Measurements from ENCODE around the gene ACTR10. TPM values are rescaled to one million over a fixed set of nuclear protein-coding genes. Genes with fewer than 3 reads are reported as not detected.
"Not testable (repeated sequence)": the region's sequence is repeated elsewhere in the genome, so short reads cannot be mapped to it uniquely, and the experiment has no call there.

The ACTR10 gene
- polyA plus RNA-seq, 6 donors from 2014 or later, result 66.2 to 117 (median 76.6) TPM

DNA sequence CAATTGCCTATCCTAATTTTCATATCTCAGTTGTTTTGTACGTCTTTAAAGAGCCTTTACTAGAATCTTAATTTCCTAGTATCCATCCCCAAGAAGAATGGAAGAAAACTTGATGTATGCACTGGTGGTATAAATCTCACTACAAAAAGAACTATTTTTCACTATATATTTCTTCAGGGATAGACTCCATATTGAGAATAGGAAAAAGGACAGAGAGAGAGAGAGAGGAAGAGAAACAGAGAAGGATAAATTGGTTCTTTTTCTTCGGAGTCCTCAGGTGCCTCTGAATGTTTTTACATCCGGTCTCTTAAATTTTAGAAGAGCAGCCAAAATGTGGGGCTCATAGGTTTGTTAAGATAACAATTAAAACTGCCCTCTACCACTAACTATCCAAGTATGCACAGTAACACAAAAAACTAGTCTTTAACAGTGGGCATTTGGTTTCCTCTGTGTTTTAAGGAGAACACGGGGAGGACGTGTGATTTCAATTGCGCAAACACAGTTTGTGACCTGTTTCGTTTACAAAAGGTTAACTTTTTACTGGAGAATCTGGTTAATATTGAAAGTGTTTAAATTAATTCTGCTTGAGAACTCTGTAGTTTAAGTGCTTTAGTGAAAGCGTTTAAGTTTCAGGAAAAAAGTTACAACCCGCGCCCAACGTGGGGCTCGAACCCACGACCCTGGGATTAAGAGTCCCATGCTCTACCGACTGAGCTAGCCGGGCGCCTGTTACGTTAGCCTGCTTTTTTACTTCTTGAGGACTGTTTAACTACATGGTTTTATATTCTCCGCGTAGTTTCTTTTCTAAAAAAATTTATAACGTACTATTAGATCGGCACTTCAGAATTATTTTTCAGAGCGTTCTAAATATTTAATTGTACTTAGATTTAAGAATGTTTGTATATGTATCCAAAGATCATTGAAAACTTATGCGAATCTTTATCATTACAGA, 39.6 kb downstream of the ACTR10 start:
- peak; percentile 25 to 27 for ATAC-seq (ENCODE audit: low read depth in 2 of 2)
- H3K4me1 Mint-ChIP-seq, result peaks cover 16 to 27% (median 19%) of the 10 kb centered on the region in 3 donors
- no peaks in the 10 kb centered on the region for H3K36me3 Mint-ChIP-seq
- H3K27me3 Mint-ChIP-seq, result peaks cover 0 to 4% (median 0%) of the 10 kb centered on the region in 3 donors
- DNase-seq, result peak; percentile 82
- peak overlapping the region in 1 of 6 donors; percentile 87 for H3K27ac Mint-ChIP-seq
- H3K9me3 Mint-ChIP-seq, result peaks cover 0 to 4% (median 0%) of the 10 kb centered on the region in 7 donors
- no peak overlapping the region for H3K4me3 Mint-ChIP-seq

DNA sequence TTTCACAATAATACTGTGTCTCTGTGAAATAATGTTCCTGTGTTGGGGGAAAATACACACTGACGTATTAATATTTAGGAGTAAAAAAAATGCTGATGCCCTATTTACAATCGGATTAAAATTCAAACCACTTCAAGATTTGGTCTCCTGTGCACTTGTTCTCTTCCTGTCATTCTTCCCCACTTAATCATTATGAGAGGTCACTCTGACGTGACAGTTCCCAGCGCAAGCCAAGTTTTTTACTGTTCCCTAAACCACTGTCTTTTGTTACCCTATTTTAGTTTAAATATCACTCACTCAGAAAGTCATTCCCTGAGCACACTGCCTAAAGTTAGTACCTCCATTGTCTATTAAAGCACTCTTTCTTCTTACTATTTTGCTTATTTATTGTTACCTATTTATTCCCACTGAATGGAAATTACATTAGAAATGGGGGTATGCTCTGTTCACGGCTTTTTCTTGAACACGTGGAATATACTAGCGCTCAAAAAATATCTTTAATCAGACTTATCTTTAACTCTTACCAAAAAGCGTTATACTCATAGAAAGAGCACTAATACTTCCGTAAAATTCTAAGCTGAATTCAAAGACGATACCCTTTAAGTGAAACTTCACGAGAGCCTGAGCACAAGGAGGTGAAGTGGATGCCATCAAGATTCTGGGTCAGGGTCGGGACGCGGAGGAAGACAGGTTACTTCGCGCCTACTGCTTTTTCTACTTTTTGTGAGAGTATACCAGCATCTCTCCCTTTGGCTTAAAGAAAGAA, 44.0 kb downstream of the ACTR10 start:
- no peak for DNase-seq

DNA sequence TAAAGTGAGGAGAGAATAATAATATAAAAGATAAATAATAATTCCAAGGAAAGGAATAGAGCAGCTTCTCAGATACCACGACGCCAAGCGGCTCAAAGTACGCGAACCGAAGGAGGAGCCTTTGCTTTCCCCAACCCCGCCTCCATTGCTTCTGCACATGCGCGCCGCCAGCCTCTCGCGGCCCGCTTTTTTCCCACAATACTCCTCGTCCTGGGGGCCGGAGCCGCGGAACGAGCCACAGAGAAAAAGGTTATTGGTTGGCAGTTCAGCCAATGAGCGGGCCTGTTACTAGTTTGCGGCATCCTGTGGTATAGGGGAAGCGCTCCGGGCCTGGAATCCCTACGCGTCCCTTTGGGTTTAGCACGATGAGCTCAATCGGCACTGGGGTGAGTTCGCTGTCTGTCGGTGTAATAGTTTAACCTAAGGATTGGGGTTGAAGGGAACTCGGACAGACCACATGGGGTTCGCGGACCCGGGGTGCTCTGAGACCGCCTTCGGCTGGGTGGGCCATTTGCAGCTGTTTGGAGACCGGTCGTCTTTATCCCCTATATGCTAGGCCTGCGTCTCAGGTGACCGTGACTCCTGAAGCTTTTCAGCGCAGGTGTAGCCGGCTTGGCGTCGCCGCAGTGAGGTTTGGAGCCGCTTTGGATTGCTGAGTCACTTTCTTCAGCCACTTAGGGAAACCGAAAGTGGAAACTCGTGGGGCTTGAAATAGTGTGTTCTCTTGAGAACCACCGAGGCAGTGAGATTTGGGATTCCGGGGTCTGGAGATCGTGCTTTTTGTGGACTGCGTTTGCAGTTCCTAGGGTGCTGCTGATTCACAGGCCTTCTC, 44.8 kb downstream of the ACTR10 start, which contains the start of gene PSMA3:
TSS of gene PSMA3 (plus strand) at position 288 of the 832 bp plus-strand sequence. CDS start at position 366, 78 bp downstream.
- Mint-ChIP-seq H3K9me3 (peaks cover 0 to 2% (median 0%) of the 10 kb centered on the region in 7 donors), H3K4me3 (peak within 1 kb of the TSS in 7 of 8 donors; percentile 97 to 100 (median 99)), H3K4me1 (peaks cover 30 to 49% (median 36%) of the 10 kb centered on the region in 3 donors), H3K27me3 (peaks cover 0 to 2% (median 0%) of the 10 kb centered on the region in 3 donors), H3K36me3 (no peaks in the 10 kb centered on the region), H3K27ac (peak within 1 kb of the TSS; percentile 94 to 99 (median 96))
- DNase-seq (peak; percentile 97), ATAC-seq (ENCODE audit: low read depth in 2 of 2) (peak; percentile 90 to 91)

More for the DNA sequence above, 44.0 kb downstream of the ACTR10 start:
- peaks cover 32 to 53% (median 36%) of the 10 kb centered on the region in 3 donors for H3K4me1 Mint-ChIP-seq
- peak overlapping the region; percentile 92 to 99 (median 96) for H3K27ac Mint-ChIP-seq
- peaks cover 0 to 4% (median 0%) of the 10 kb centered on the region in 3 donors for H3K27me3 Mint-ChIP-seq
- peaks cover 0 to 4% (median 0%) of the 10 kb centered on the region in 7 donors for H3K9me3 Mint-ChIP-seq
- ATAC-seq (ENCODE audit: low read depth in 2 of 2), result peak; percentile 45 to 46
- H3K4me3 Mint-ChIP-seq, result peak overlapping the region in 7 of 8 donors; percentile 97 to 100 (median 99)
- no peaks in the 10 kb centered on the region for H3K36me3 Mint-ChIP-seq

DNA sequence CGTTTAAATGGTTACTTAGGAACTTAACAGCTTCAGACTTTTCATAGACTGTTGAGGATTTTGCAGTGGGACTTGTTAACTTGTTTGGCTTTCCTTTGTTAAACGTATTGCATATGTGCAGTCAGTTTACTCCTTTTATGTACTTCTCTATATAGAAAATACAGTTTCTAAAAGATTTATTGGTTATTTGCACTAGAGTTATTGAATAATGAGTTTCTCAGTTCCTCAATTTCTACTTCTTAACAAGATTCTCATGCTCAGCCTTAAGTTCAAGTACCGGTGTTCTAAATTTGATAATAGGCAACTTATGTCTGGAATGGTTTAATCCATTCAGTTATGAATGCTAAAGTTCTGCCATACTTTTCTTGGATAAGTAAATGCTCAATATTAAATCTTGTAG, 45.6 kb downstream of the ACTR10 start:
- no peaks in the 10 kb centered on the region for H3K9me3 Mint-ChIP-seq
- DNase-seq (no peak), ATAC-seq (ENCODE audit: low read depth in 2 of 2) (no peak)
- H3K27me3 Mint-ChIP-seq, result no peaks in the 10 kb centered on the region
- H3K27ac Mint-ChIP-seq, result peak overlapping the region; percentile 21 to 99 (median 96)
- H3K4me3 Mint-ChIP-seq, result peak overlapping the region in 7 of 8 donors; percentile 97 to 100 (median 99)
- H3K36me3 Mint-ChIP-seq, result peaks cover 0 to 5% of the 10 kb centered on the region in 2 donors
- H3K4me1 Mint-ChIP-seq, result peaks cover 32 to 48% (median 41%) of the 10 kb centered on the region in 3 donors

DNA sequence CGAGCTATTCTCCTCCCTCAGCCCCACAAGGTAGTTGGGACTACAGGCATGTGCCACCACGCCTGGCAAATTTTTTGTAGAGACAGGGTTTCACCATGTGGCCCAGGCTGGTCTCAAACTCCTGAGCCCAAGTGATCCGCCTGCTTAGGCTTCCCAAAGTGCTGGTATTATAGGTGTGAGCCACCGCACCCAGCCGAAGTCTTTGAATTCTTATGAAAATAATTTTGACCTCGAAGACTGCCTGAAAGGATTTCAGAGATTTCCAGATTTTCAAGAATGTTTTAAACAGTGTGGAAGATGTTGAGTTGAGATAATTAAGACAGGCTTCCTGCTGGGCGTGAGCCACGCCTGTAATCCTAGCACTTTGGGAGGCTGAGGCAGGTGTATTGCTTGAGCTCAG, 49.7 kb downstream of the ACTR10 start:
- ATAC-seq (ENCODE audit: low read depth in 2 of 2) (no peak), DNase-seq (no peak)
- H3K4me3 Mint-ChIP-seq, result no peak overlapping the region
- H3K36me3 Mint-ChIP-seq, result peaks cover 0 to 14% of the 10 kb centered on the region in 2 donors
- H3K4me1 Mint-ChIP-seq, result peaks cover 24 to 33% (median 26%) of the 10 kb centered on the region in 3 donors
- H3K9me3 Mint-ChIP-seq, result no peaks in the 10 kb centered on the region
- H3K27me3 Mint-ChIP-seq, result no peaks in the 10 kb centered on the region
- H3K27ac Mint-ChIP-seq, result no peak overlapping the region

DNA sequence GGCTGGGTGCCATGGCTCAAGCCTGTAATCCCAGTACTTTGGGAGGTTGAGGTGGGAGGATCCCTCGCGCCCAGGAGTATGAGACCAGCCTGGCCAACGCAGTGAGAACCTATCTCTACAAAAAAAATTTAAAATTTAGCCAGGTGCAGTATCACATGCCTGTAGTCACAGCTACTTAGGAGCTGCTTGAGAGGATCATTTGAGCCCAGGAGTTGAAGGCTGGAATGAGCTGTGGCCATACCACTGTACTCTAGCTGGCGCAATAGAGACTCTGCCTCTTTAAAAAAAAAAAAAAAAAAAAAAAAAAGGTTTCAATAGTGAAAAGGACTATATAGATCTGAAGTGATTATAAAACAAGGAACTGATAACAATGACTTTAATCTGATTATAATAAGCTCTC, 58.2 kb downstream of the ACTR10 start:
- no peak overlapping the region for H3K4me3 Mint-ChIP-seq
- no peaks in the 10 kb centered on the region for H3K9me3 Mint-ChIP-seq
- DNase-seq, result no peak
- peak overlapping the region in 1 of 6 donors; percentile 5 for H3K27ac Mint-ChIP-seq
- peaks cover 6 to 8% (median 7%) of the 10 kb centered on the region in 3 donors for H3K4me1 Mint-ChIP-seq
- no peaks in the 10 kb centered on the region for H3K27me3 Mint-ChIP-seq
- no peak for ATAC-seq (ENCODE audit: low read depth in 2 of 2)
- peaks cover 0 to 11% of the 10 kb centered on the region in 2 donors for H3K36me3 Mint-ChIP-seq

DNA sequence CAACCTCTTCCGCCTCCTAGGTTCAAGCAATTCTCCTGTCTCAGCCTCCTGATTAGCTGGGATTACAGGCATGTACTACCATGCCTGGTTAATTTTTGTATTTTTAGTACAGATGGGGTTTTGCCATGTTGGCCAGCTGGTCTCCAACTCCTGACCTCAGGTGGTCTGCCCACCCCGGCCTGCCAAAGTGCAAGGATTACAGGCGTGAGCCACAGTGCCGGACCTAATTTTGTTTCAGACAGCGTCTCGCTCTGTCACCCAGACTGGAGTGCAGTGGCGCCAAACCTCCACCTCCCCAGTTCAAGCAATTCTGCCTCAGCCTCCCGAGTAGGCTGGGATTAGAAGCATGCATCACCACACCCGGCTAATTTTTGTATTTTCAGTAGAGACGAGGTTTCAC, 62.1 kb downstream of the ACTR10 start:
- DNase-seq; H3K27me3 Mint-ChIP-seq; H3K9me3 Mint-ChIP-seq; H3K4me3 Mint-ChIP-seq; H3K4me1 Mint-ChIP-seq; H3K27ac Mint-ChIP-seq; ATAC-seq (ENCODE audit: low read depth in 2 of 2): not testable (repeated sequence)
- H3K36me3 Mint-ChIP-seq, result peaks cover 11 to 15% of the 10 kb centered on the region in 2 donors

DNA sequence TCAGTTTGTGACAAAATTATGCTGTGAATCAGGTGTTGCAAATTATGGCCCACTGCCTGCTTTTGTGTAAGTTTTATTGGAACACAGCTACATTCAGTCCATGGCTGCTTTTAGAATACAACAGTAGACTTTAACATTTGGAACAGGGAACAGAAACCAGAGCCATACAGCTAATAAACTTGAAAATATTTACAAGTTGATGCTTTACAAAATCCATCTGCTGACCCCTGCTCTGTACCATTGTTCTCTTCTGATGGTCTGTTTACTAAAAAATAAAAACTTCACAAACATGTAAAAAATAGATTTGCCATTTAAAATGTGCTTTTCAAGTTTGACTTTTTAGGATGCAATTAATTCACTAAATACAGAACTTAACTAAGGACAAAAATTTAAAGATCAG, 65.5 kb downstream of the ACTR10 start:
- Mint-ChIP-seq H3K27me3 (no peaks in the 10 kb centered on the region), H3K36me3 (peaks cover 0 to 15% of the 10 kb centered on the region in 2 donors), H3K4me3 (no peak overlapping the region), H3K9me3 (no peaks in the 10 kb centered on the region), H3K27ac (peak overlapping the region in 2 of 6 donors; percentile 44 to 66), H3K4me1 (peaks cover 0 to 3% (median 2%) of the 10 kb centered on the region in 3 donors)
- no peak for ATAC-seq (ENCODE audit: low read depth in 2 of 2)
- no peak for DNase-seq

DNA sequence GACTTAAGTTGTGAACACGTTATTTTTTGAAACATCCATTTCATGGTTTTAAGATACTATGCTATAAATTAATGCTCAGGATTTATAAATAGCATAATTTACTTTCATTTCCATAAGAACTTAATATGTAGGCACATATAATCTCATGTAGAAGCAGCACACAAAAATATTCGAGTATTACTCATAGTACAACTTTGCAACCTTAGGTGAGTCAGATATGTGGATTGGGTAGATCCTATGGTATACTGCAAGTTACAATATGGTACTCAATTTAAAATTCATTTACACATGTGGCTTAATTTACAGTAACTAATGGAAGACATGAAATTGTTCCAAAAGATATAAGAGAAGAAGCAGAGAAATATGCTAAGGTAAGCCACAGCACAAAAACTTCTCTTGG, 70.7 kb downstream of the ACTR10 start:
- Mint-ChIP-seq H3K36me3 (peaks cover 12 to 13% of the 10 kb centered on the region in 2 donors), H3K27ac (peak overlapping the region in 1 of 6 donors; percentile 24)
- no peak for DNase-seq

DNA sequence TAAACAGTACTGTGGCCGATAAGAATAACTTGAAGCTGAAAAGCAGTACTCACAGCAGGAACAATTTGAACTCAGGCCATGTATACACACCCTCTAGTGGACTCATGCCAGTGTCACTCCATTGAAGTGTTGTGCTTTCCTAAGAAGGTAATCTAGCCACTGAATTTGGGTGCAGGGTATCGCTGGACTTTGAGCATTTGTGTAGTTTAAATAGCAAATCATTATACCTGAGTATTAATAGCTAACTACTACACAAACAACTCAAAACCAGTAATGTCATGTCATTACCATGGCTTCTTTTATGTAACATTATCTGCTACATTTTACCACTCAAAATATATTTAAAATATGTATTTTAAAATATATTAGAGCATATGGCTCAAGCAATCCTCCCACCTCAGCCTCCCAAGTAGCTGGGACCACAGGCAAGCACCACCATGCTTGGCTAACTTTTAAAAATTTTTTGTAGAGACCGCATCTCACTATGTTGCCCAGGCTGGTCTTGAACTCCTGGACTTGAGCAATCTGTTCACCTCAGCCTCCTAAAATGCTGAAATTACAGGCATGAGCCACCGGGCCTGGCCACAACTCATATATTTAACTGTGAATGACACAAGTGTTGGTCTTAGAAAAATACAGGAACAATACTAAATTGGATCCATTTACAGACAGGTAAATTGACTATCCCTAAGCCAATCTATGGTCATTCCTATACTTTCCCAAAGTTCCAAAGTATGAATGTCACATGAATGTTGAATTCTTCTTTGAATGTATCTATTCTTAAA, 72.8 kb downstream of the ACTR10 start:
- Mint-ChIP-seq H3K4me3 (no peak overlapping the region), H3K36me3 (peaks cover 0 to 13% of the 10 kb centered on the region in 2 donors), H3K9me3 (no peaks in the 10 kb centered on the region), H3K27me3 (no peaks in the 10 kb centered on the region), H3K27ac (peak overlapping the region in 2 of 6 donors; percentile 12 to 57), H3K4me1 (peaks cover 15 to 27% (median 19%) of the 10 kb centered on the region in 3 donors)
- no peak for DNase-seq
- ATAC-seq (ENCODE audit: low read depth in 2 of 2), result no peak

More for the DNA sequence above, 70.7 kb downstream of the ACTR10 start:
- H3K4me3 Mint-ChIP-seq, result no peak overlapping the region
- H3K4me1 Mint-ChIP-seq, result peaks cover 14 to 16% (median 14%) of the 10 kb centered on the region in 3 donors
- ATAC-seq (ENCODE audit: low read depth in 2 of 2), result no peak
- no peaks in the 10 kb centered on the region for H3K9me3 Mint-ChIP-seq
- no peaks in the 10 kb centered on the region for H3K27me3 Mint-ChIP-seq

DNA sequence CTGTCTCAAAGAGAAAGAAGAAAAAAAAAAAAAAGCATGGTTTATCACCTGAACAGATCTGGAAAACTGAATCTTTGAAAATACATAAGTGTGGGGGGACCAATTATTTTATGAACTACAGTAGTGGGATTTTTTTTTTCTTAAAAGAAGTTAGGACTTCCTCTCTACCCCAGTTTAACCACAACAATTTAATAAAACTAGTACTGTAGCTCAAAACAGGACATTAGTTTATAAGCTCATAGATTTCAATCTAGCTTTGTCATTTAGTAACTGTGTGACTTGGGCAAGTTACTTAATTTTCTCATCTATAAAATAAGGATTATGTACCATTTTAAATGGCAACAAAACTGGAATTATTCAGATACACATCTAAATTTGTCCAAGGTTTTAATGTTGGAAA, 74.9 kb downstream of the ACTR10 start:
- Mint-ChIP-seq H3K4me1 (peaks cover 20 to 29% (median 22%) of the 10 kb centered on the region in 3 donors), H3K27me3 (no peaks in the 10 kb centered on the region), H3K27ac (peak overlapping the region; percentile 3 to 92 (median 58)), H3K4me3 (no peak overlapping the region), H3K9me3 (no peaks in the 10 kb centered on the region), H3K36me3 (peaks cover 0 to 13% of the 10 kb centered on the region in 2 donors)
- DNase-seq (no peak), ATAC-seq (ENCODE audit: low read depth in 2 of 2) (no peak)
